ENCODE data around the gene CCN5.

Gene CCN5

GRCh38 chr20:44678242-44678641, 36.9 kb upstream of the CCN5 start (continued):
- TF ChIP-seq ZNF398 (tag by site-specific recombination; IDR thresholded peaks at IDR 0.05) (no peak), ZNF510 (tag by site-specific recombination; IDR thresholded peaks at IDR 0.05; ENCODE audit: insufficient replicate concordance) (no peak), TRIM28 (IDR thresholded peaks at IDR 0.05; ENCODE audit: borderline replicate concordance, low read length) (no peak), OSR2 (tag by site-specific recombination; IDR thresholded peaks at IDR 0.05) (no peak), SP7 (tag by site-specific recombination; IDR thresholded peaks at IDR 0.05) (no peak), HOXA7 (CRISPR knock-in tag; IDR thresholded peaks at IDR 0.05; ENCODE audit: borderline replicate concordance) (no peak), ZNF623 (tag by site-specific recombination; IDR thresholded peaks at IDR 0.05) (no peak), ZBTB11 (tag by site-specific recombination; conservative IDR thresholded peaks at IDR 0.05; ENCODE audit: low read depth) (no peak), ZNF626 (tag by site-specific recombination; IDR thresholded peaks at IDR 0.05) (no peak), ZNF560 (tag by site-specific recombination; IDR thresholded peaks at IDR 0.05; ENCODE audit: borderline replicate concordance) (no peak), ZNF518A (tag by site-specific recombination; conservative IDR thresholded peaks at IDR 0.05; ENCODE audit: low read depth) (peak; percentile 49; the same call in 1 of the 2 replicates), SP3 (tag by site-specific recombination; IDR thresholded peaks at IDR 0.05) (no peak), GLI2 (tag by site-specific recombination; IDR thresholded peaks at IDR 0.05; ENCODE audit: borderline replicate concordance, low read depth) (no peak), YY2 (tag by site-specific recombination; IDR thresholded peaks at IDR 0.05) (peak; percentile 15; the same call in 1 of the 2 replicates), ZNF366 (tag by site-specific recombination; conservative IDR thresholded peaks at IDR 0.05) (0 out of 2 replicates have a peak, but pooled peaks have one; percentile 13), GLIS1 (tag by site-specific recombination; IDR thresholded peaks at IDR 0.05) (peak; percentile 75)

GRCh38 chr20:44678990-44679611, 36.1 kb upstream of the CCN5 start:
- Histone ChIP-seq H3K4me1 (ENCODE audit: control insufficient read depth, insufficient read depth, low read length) (no peaks in the 10 kb centered on the region; the same call in 1 of the 2 replicates), H3K27ac (ENCODE audit: extremely low read depth, low read depth, low read length) (peak overlapping the region; percentile 72), H3K4me3 (ENCODE audit: low read depth, low read length) (no peak overlapping the region), H3K9me3 (ENCODE audit: control insufficient read depth, insufficient read depth, low read depth, low read length) (no peaks in the 10 kb centered on the region), H3K36me3 (ENCODE audit: control insufficient read depth in 2 of 2, insufficient read depth in 1 of 2, low read length in 2 of 2) (no peaks in the 10 kb centered on the region)
- CTCF ChIA-PET: interaction anchor here (0.5 to 0.9 kb wide), 2 partner anchors 20 to 50 kb away, joined by 3 to 4 read pairs; no protein-coding TSS in a partner anchor
- POLR2A ChIA-PET: no interaction called here
- TF ChIP-seq ZNF324 (tag by site-specific recombination; IDR thresholded peaks at IDR 0.05) (no peak), ZNF148 (tag by site-specific recombination; IDR thresholded peaks at IDR 0.05; ENCODE audit: borderline replicate concordance) (no peak), TRIM28 (IDR thresholded peaks at IDR 0.05; ENCODE audit: borderline replicate concordance, low read length) (no peak), ZNF10 (tag by site-specific recombination; IDR thresholded peaks at IDR 0.05) (no peak), ZNF777 (tag by site-specific recombination; IDR thresholded peaks at IDR 0.05; ENCODE audit: borderline replicate concordance) (no peak), KLF17 (tag by site-specific recombination; IDR thresholded peaks at IDR 0.05) (no peak), ZNF747 (tag by site-specific recombination; IDR thresholded peaks at IDR 0.05) (no peak), WT1 (tag by site-specific recombination; IDR thresholded peaks at IDR 0.05) (no peak)
